Neural crest cell (in vitro differentiated cells): Measurements from ENCODE around the gene MAGI2. TPM values are rescaled to one million over a fixed set of nuclear protein-coding genes. Genes with fewer than 3 reads are reported as not detected.

Experiments used
- DNase-seq: peaks from one replicate; pipeline ENCODE4 v3.0.0; 2021; ENCODE audit warnings: low read depth, mixed read lengths, low spot score
- H3K27ac Mint-ChIP-seq: one replicate; pipeline ENCODE4 v1.8.0; 2021; ENCODE audit warnings: mild to moderate bottlenecking, mixed read lengths; ENCODE audit not compliant: unreplicated experiment
- H3K27me3 Mint-ChIP-seq: 2 replicates; pipeline ENCODE4 v1.8.0; 2021; ENCODE audit warnings: low read depth, mild to moderate bottlenecking, mixed read lengths
- H3K36me3 Mint-ChIP-seq: 2 replicates; pipeline ENCODE4 v1.8.0; 2021; ENCODE audit warnings: low read depth, mild to moderate bottlenecking, mixed read lengths
- H3K4me1 Mint-ChIP-seq: 2 replicates; pipeline ENCODE4 v1.8.0; 2021; ENCODE audit warnings: mixed read lengths
- H3K4me3 Mint-ChIP-seq: one replicate; pipeline ENCODE4 v1.8.0; 2021; ENCODE audit warnings: mild to moderate bottlenecking, mixed read lengths
- H3K9me3 Mint-ChIP-seq: 2 replicates; pipeline ENCODE4 v1.8.0; 2021; ENCODE audit warnings: mixed read lengths
- total RNA-seq: library from RNA; stranded (reverse); gene quantifications from 2 replicates; pipeline ENCODE4 v1.2.1, GENCODE V29; 2021
- TF ChIP-seq, protein P1 (sequence below): fragments of 200-600 bp; sonication (generic); conservative IDR thresholded peaks from 2 replicates; pipeline ENCODE4 v1.5.0; 2021; ENCODE audit warnings: antibody characterized with exemption, mild to moderate bottlenecking

Gene MAGI2
- total RNA-seq, 1 donor from 2014 or later, result 10.0 TPM

DNA sequence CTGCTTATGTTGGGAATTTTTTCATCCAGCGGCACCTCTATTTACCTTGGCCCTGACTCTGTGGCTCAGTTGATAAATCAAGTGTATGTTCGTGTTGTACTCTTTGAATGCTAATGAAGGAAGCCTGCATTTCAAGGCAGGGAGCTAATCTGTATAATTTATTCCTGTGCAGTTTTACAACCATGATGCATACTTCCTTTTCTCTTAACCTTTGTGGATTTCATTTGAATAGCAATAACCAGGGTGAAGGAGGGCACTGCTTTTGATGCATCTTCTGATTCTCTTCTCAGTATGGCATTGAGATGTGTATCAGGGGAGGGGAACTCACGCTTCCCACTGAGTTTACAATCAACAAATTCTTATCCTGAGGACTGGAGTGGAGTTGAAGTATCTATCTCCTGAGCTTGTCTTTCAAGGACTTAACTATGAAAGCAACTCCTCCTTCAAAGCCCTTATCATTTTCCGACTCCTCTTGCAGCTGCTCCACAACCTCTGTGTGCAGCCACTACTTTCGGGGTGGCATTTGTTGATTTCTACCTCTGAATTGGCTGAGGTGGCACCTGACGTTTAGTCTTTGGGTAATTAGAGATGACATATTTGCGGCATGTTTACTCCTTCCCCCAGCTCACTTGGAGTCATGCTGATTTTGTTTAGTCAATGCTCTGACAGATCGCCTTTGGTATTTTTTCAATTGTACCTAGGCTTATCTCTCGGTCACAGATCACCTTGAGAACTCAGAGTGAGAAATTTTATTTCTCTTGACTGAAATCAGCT lies 1379.7 kb downstream of the MAGI2 start:
- Mint-ChIP-seq H3K9me3 (no peaks in the 10 kb centered on the region), H3K4me1 (peaks cover 15% of the 10 kb centered on the region), H3K27ac (no peak overlapping the region), H3K36me3 (no peaks in the 10 kb centered on the region), H3K4me3 (no peak overlapping the region), H3K27me3 (no peaks in the 10 kb centered on the region)
- TF ChIP-seq, protein P1, sequence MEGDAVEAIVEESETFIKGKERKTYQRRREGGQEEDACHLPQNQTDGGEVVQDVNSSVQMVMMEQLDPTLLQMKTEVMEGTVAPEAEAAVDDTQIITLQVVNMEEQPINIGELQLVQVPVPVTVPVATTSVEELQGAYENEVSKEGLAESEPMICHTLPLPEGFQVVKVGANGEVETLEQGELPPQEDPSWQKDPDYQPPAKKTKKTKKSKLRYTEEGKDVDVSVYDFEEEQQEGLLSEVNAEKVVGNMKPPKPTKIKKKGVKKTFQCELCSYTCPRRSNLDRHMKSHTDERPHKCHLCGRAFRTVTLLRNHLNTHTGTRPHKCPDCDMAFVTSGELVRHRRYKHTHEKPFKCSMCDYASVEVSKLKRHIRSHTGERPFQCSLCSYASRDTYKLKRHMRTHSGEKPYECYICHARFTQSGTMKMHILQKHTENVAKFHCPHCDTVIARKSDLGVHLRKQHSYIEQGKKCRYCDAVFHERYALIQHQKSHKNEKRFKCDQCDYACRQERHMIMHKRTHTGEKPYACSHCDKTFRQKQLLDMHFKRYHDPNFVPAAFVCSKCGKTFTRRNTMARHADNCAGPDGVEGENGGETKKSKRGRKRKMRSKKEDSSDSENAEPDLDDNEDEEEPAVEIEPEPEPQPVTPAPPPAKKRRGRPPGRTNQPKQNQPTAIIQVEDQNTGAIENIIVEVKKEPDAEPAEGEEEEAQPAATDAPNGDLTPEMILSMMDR, result no peak
- no peak for DNase-seq

GRCh38 chr7:78072201-78072590 lies 1381.3 kb downstream of the MAGI2 start:
- Mint-ChIP-seq H3K9me3 (no peaks in the 10 kb centered on the region), H3K4me3 (no peak overlapping the region), H3K27me3 (no peaks in the 10 kb centered on the region), H3K27ac (no peak overlapping the region), H3K4me1 (peaks cover 15% of the 10 kb centered on the region), H3K36me3 (no peaks in the 10 kb centered on the region)
- DNase-seq, result no peak
- TF ChIP-seq, protein P1, result no peak

DNA sequence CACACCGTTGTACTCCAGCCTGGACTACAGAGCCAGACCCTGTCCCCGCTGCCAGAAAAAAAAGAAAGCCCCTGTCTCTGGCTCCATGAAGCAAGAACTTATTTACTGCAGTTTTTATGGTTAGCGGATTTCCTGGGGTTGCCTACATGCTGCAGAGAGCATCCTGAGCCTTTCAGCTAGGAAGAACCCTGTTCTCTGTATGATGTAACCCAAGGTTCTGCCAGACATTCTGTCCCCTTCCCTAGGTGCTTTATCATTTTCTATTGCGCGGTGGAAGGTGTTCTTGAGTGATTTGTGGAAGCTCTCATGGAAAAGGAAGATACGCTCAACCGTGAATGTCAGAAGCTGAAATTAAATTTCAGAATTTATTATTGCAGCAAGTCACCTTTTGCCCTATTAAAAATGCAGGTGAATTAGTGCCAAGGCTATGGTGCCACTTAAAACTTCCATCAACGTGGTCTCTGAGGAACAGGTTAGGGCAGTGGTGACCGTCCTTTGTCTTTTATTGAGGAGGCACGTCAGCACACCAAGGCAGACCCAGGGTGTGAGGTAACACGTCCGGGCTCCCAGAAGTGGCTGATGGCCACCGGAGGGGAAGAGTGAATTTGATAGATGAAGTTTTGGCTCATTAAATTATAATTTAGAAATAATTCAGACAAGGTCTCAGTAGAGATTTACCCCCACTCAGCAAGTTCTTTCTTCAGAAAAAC lies 1381.8 kb downstream of the MAGI2 start:
- TF ChIP-seq, protein P1, result no peak
- H3K27ac Mint-ChIP-seq, result no peak overlapping the region
- no peak for DNase-seq
- no peaks in the 10 kb centered on the region for H3K36me3 Mint-ChIP-seq
- H3K27me3 Mint-ChIP-seq, result no peaks in the 10 kb centered on the region
- no peaks in the 10 kb centered on the region for H3K9me3 Mint-ChIP-seq
- no peak overlapping the region for H3K4me3 Mint-ChIP-seq
- peaks cover 15% of the 10 kb centered on the region for H3K4me1 Mint-ChIP-seq

DNA sequence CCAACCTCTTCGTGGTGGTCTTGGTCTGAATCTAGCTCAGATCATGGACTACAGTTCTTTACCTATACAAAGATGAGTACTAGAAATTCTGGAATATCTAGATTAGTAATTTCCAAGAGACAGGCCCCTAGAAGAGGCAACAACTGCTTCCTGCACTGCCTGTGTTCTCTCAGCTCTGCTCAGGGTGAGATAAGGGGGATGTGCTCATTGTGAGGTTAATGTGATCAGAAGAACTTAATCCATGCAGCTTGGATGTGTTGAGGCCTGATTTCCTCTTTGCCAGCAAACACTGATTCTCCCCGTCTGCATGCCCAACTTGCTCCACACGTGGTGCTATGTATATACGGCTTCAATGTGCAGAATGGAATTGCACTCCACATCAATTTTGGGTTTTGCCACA lies 1386.9 kb downstream of the MAGI2 start:
- Mint-ChIP-seq H3K4me1 (no peaks in the 10 kb centered on the region), H3K4me3 (no peak overlapping the region), H3K27me3 (no peaks in the 10 kb centered on the region), H3K36me3 (no peaks in the 10 kb centered on the region), H3K9me3 (no peaks in the 10 kb centered on the region), H3K27ac (peak overlapping the region; percentile 78)
- TF ChIP-seq, protein P1, result no peak
- no peak for DNase-seq

- no peaks in the 10 kb centered on the region for H3K4me1 Mint-ChIP-seq
- no peaks in the 10 kb centered on the region for H3K36me3 Mint-ChIP-seq
- TF ChIP-seq, protein P1, result no peak
- no peak overlapping the region for H3K4me3 Mint-ChIP-seq
- no peaks in the 10 kb centered on the region for H3K9me3 Mint-ChIP-seq
- H3K27ac Mint-ChIP-seq, result no peak overlapping the region
- DNase-seq, result no peak
- H3K27me3 Mint-ChIP-seq, result peaks cover 6% of the 10 kb centered on the region
Measured at GRCh38 chr7:78063758-78064157, 1389.7 kb downstream of the MAGI2 start.
